ENCODE measurements around the gene ZBTB11. TPM values are rescaled to one million over a fixed set of nuclear protein-coding genes. Genes with fewer than 3 reads are reported as not detected.
A peak's percentile ranks its signal among the peaks of the same experiment; 100 is the strongest.

The ZBTB11 gene
- total RNA-seq, 1 experiment from 2014 or later: 22.4 TPM

- BruUV-seq (replicated peaks): no TSS peak
- POLR2A ChIA-PET (ENCODE audit: low non-redundant PET): no interaction called here
- Histone ChIP-seq H3K27me3 (replicated peaks; ENCODE audit: insufficient read depth, low read depth, low read length, poor library complexity) (no peaks in the 10 kb centered on the region), H3K27ac (ENCODE audit: low read depth, low read length, poor library complexity, severe bottlenecking) (no peak overlapping the region), H3K36me3 (ENCODE audit: insufficient read depth, low read length, poor library complexity, severe bottlenecking) (no peaks in the 10 kb centered on the region), H3K9me3 (ENCODE audit: low read depth, low read length, poor library complexity, severe bottlenecking) (no peaks in the 10 kb centered on the region), H3K4me1 (ENCODE audit: insufficient read depth, low read length, poor library complexity, severe bottlenecking) (no peaks in the 10 kb centered on the region), H3K4me3 (ENCODE audit: low read depth, low read length, poor library complexity, severe bottlenecking) (no peak overlapping the region)
- CTCF ChIA-PET: no interaction called here
- TF ChIP-seq CTCF (conservative IDR thresholded peaks at IDR 0.05; ENCODE audit: low read depth, low read length): no peak
- no peak for TF ChIP-seq EZH2 (IDR thresholded peaks at IDR 0.05; ENCODE audit: borderline replicate concordance, low read depth, low read length, poor library complexity, severe bottlenecking)
- no peak for DNase-seq (ENCODE audit: low spot score)
- intact Hi-C loops (cut with micrococcal nuclease; ENCODE audit: unreplicated experiment): no loop called here
Measured at GRCh38 chr3:101603184-101603583, 73.7 kb downstream of the ZBTB11 start.

- no peaks in the 10 kb centered on the region for H3K36me3 ChIP-seq (ENCODE audit: insufficient read depth, low read length, poor library complexity, severe bottlenecking)
- H3K27me3 ChIP-seq (replicated peaks; ENCODE audit: insufficient read depth, low read depth, low read length, poor library complexity): no peaks in the 10 kb centered on the region
- intact Hi-C loops (cut with micrococcal nuclease; ENCODE audit: unreplicated experiment): no loop called here
- peak; percentile 19 for DNase-seq (ENCODE audit: low spot score)
- TF ChIP-seq EZH2 (IDR thresholded peaks at IDR 0.05; ENCODE audit: borderline replicate concordance, low read depth, low read length, poor library complexity, severe bottlenecking): no peak
- BruUV-seq (replicated peaks): no TSS peak
- no peak overlapping the region for H3K4me3 ChIP-seq (ENCODE audit: low read depth, low read length, poor library complexity, severe bottlenecking)
- no peaks in the 10 kb centered on the region for H3K4me1 ChIP-seq (ENCODE audit: insufficient read depth, low read length, poor library complexity, severe bottlenecking)
- H3K9me3 ChIP-seq (ENCODE audit: low read depth, low read length, poor library complexity, severe bottlenecking): no peaks in the 10 kb centered on the region
- ChIA-PET CTCF (no interaction called here), POLR2A (ENCODE audit: low non-redundant PET) (no interaction called here)
- no peak overlapping the region for H3K27ac ChIP-seq (ENCODE audit: low read depth, low read length, poor library complexity, severe bottlenecking)
Measured at GRCh38 chr3:101602731-101603130, 74.2 kb downstream of the ZBTB11 start.

Other genes with a start within 250 kb of the ZBTB11 start
- gene SENP7, start 163.9 kb downstream of the ZBTB11 start, total RNA-seq (2021): 10.2 and 14.2 TPM in 2 replicates
- gene TRMT10C, start 115.3 kb downstream of the ZBTB11 start, total RNA-seq (2021): 36.7 and 41.9 TPM in 2 replicates
- 194 and 201 TPM in 2 replicates for gene PCNP, start 103.0 kb downstream of the ZBTB11 start, total RNA-seq (2021)
- gene RPL24, start 9.6 kb upstream of the ZBTB11 start, total RNA-seq (2021): 1,099 and 1,147 TPM in 2 replicates
- 19.7 and 23.8 TPM in 2 replicates for gene CEP97, start 47.5 kb upstream of the ZBTB11 start, total RNA-seq (2021)
- 36.4 and 37.6 TPM in 2 replicates for gene NXPE3, start 102.1 kb upstream of the ZBTB11 start, total RNA-seq (2021)
- gene NFKBIZ, start 172.4 kb upstream of the ZBTB11 start, total RNA-seq (2021): 11.5 and 15.1 TPM in 2 replicates

Data from A673 (cell line).